ENCODE results near the gene CENPS. TPM values are rescaled to one million over a fixed set of nuclear protein-coding genes. Genes with fewer than 3 reads are reported as not detected.
A peak's percentile ranks its signal among the peaks of the same experiment; 100 is the strongest.

CENPS gene
- total RNA-seq, 1 experiment from 2014 or later, result 17.8 TPM

DNA sequence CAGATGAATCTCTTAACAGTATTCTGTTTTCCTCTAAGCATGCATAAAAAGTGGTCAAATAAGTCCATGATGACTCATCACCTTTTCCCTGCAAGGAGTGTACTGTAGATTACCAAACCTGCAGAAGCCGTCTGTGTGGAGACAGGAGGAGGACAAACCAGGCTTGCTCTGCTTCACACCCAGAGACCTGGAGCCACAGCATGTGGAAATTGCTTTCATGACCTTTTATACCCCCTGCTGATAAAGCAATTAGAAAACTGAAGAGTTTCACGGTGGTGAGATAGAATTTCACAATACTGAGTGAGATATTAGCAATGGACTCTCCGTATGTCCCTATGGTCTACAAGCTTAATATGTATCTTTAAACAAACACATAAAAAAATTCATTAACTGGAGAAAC, 29.0 kb downstream of the CENPS start:
- H3K18ac ChIP-seq (ENCODE audit: insufficient read length, low read depth, low read length), result no peak overlapping the region
- no peak overlapping the region for H2AK5ac ChIP-seq (ENCODE audit: insufficient read length, low read length)
- no peak overlapping the region for H2BK120ac ChIP-seq (ENCODE audit: low read depth, low read length, poor library complexity, severe bottlenecking)
- WGBS (ENCODE audit: extremely low coverage, insufficient read length, low lambda C conversion rate), result no CpG with 5 or more reads among the region's 3 CpGs
- H3K23me2 ChIP-seq (ENCODE audit: insufficient read length, low read depth, low read length, poor library complexity, severe bottlenecking), result no peaks in the 10 kb centered on the region
- no peaks in the 10 kb centered on the region for H3K27me3 ChIP-seq (ENCODE audit: insufficient read depth, low read length)
- no peaks in the 10 kb centered on the region for H3K27me3 Mint-ChIP-seq (ENCODE audit: low read depth)
- H3K79me1 ChIP-seq (ENCODE audit: insufficient read depth, low read depth, low read length, poor library complexity, severe bottlenecking), result no peaks in the 10 kb centered on the region
- peaks cover 29 to 61% (median 51%) of the 10 kb centered on the region in 3 experiments for H3K36me3 Mint-ChIP-seq (ENCODE audit: insufficient read depth in 1 of 3, low read depth in 3 of 3)
- H2BK15ac ChIP-seq (ENCODE audit: low read depth, low read length), result no peak overlapping the region
- no peaks in the 10 kb centered on the region for H4K20me1 ChIP-seq (ENCODE audit: control insufficient read depth, insufficient read depth, insufficient read length)
- no peak overlapping the region for H2BK5ac ChIP-seq (ENCODE audit: insufficient read length, low read length)
- no peak overlapping the region for H2BK20ac ChIP-seq (ENCODE audit: low read depth, low read length, poor library complexity, severe bottlenecking)
- no peaks in the 10 kb centered on the region for H3K79me2 ChIP-seq (ENCODE audit: insufficient read depth, low read length)
- no peaks in the 10 kb centered on the region for H3K9me3 ChIP-seq (ENCODE audit: control insufficient read depth, low read depth, low read length)
- no peaks in the 10 kb centered on the region for H3K4me1 Mint-ChIP-seq
- no peak for TF ChIP-seq CTCF (conservative IDR thresholded peaks at IDR 0.05)
- no peak overlapping the region for H4K8ac ChIP-seq (replicated peaks; ENCODE audit: insufficient read length, low read depth, low read length)
- H3K4me1 ChIP-seq (ENCODE audit: insufficient read depth, low read length), result no peaks in the 10 kb centered on the region
- H3T11ph ChIP-seq (ENCODE audit: low read length), result no peak overlapping the region
- H3K9me3 Mint-ChIP-seq, result peaks cover 0 to 4% of the 10 kb centered on the region in 2 experiments; a peak in 1 of 5 replicates
- H4K91ac ChIP-seq (ENCODE audit: insufficient read length, low read depth, low read length), result no peak overlapping the region
- no peak overlapping the region for H3K56ac ChIP-seq (ENCODE audit: insufficient read length, low read depth, low read length)
- no peak overlapping the region for H4K5ac ChIP-seq (ENCODE audit: insufficient read length, low read depth, low read length)
- no peak overlapping the region for H3K27ac ChIP-seq (ENCODE audit: insufficient read length, low read depth, low read length)
- H3K9ac ChIP-seq (ENCODE audit: extremely low read depth, insufficient read length, low read length), result no peak overlapping the region
- H3K4me2 ChIP-seq (ENCODE audit: insufficient read depth, insufficient read length, low read length), result no peak overlapping the region
- H3K27ac Mint-ChIP-seq, result peak overlapping the region in 1 of 3 experiments; percentile 35; a peak in 1 of 7 replicates
- no peak for DNase-seq
- H2BK12ac ChIP-seq (ENCODE audit: insufficient read length, low read depth, low read length), result no peak overlapping the region
- H3K14ac ChIP-seq (ENCODE audit: insufficient read depth, low read length), result no peak overlapping the region
- H2AFZ ChIP-seq (ENCODE audit: low read length), result no peak overlapping the region
- no peak overlapping the region for H3K4ac ChIP-seq (ENCODE audit: low read depth, low read length)
- no peak overlapping the region for H3K4me3 Mint-ChIP-seq
- no peak overlapping the region for H3K23ac ChIP-seq (ENCODE audit: insufficient read length, low read depth, low read length)
